ENCODE results near the gene LINC00237.
A peak's percentile ranks its signal among the peaks of the same experiment; 100 is the strongest.

The LINC00237 gene

GRCh38 chr20:21052686-21053001 is 53.5 kb downstream of the LINC00237 start:
- TF ChIP-seq CREB1 (IDR thresholded peaks at IDR 0.05; ENCODE audit: low read depth) (no peak), YY1 (IDR thresholded peaks at IDR 0.05; ENCODE audit: low read depth) (no peak), FOXM1 (IDR thresholded peaks at IDR 0.05; ENCODE audit: borderline replicate concordance, low read depth) (no peak), ZBTB7A (IDR thresholded peaks at IDR 0.05; ENCODE audit: low read depth) (no peak)

- TF ChIP-seq ZBTB7A (IDR thresholded peaks at IDR 0.05; ENCODE audit: low read depth) (no peak), NFIC (IDR thresholded peaks at IDR 0.05) (no peak), YY1 (IDR thresholded peaks at IDR 0.05; ENCODE audit: low read depth) (no peak), MAX (IDR thresholded peaks at IDR 0.05) (no peak), USF1 (IDR thresholded peaks at IDR 0.05) (no peak), EP300 (IDR thresholded peaks at IDR 0.05; ENCODE audit: borderline replicate concordance) (no peak), TAF1 (IDR thresholded peaks at IDR 0.05; ENCODE audit: low read depth) (no peak), EGR1 (IDR thresholded peaks at IDR 0.05) (no peak), FOXM1 (IDR thresholded peaks at IDR 0.05; ENCODE audit: borderline replicate concordance, low read depth) (no peak), REST (IDR thresholded peaks at IDR 0.05; ENCODE audit: low read depth) (no peak), CEBPB (IDR thresholded peaks at IDR 0.05) (no peak), RAD21 (IDR thresholded peaks at IDR 0.05; ENCODE audit: low read depth) (no peak)
These were observed 53.9 kb downstream of the LINC00237 start for GRCh38 chr20:21052241-21052640.

- TF ChIP-seq MAX (IDR thresholded peaks at IDR 0.05) (no peak), USF1 (IDR thresholded peaks at IDR 0.05) (no peak), RAD21 (IDR thresholded peaks at IDR 0.05; ENCODE audit: low read depth) (no peak), ZBTB7A (IDR thresholded peaks at IDR 0.05; ENCODE audit: low read depth) (no peak), FOXM1 (IDR thresholded peaks at IDR 0.05; ENCODE audit: borderline replicate concordance, low read depth) (no peak), CREB1 (IDR thresholded peaks at IDR 0.05; ENCODE audit: low read depth) (no peak), YY1 (IDR thresholded peaks at IDR 0.05; ENCODE audit: low read depth) (no peak), EGR1 (IDR thresholded peaks at IDR 0.05) (no peak), TAF1 (IDR thresholded peaks at IDR 0.05; ENCODE audit: low read depth) (no peak), TCF12 (IDR thresholded peaks at IDR 0.05; ENCODE audit: low read depth) (no peak), CEBPB (IDR thresholded peaks at IDR 0.05) (no peak), NFIC (IDR thresholded peaks at IDR 0.05) (no peak), TEAD4 (IDR thresholded peaks at IDR 0.05) (no peak), EP300 (IDR thresholded peaks at IDR 0.05; ENCODE audit: borderline replicate concordance) (no peak), REST (IDR thresholded peaks at IDR 0.05; ENCODE audit: low read depth) (no peak)
These were observed 55.4 kb downstream of the LINC00237 start for GRCh38 chr20:21050710-21051109.

GRCh38 chr20:21049305-21049828 is 56.8 kb downstream of the LINC00237 start:
- no peak for TF ChIP-seq CEBPB (IDR thresholded peaks at IDR 0.05)
- TF ChIP-seq RAD21 (IDR thresholded peaks at IDR 0.05; ENCODE audit: low read depth), result no peak
- no peak for TF ChIP-seq TEAD4 (IDR thresholded peaks at IDR 0.05)
- TF ChIP-seq TCF12 (IDR thresholded peaks at IDR 0.05; ENCODE audit: low read depth), result no peak
- TF ChIP-seq NFIC (IDR thresholded peaks at IDR 0.05), result no peak
- TF ChIP-seq TAF1 (IDR thresholded peaks at IDR 0.05; ENCODE audit: low read depth), result no peak

- TF ChIP-seq RAD21 (IDR thresholded peaks at IDR 0.05; ENCODE audit: low read depth) (peak; percentile 53; the same call in 1 of the 2 replicates), USF1 (IDR thresholded peaks at IDR 0.05) (no peak)
These were observed 57.3 kb downstream of the LINC00237 start for GRCh38 chr20:21048841-21049273.

GRCh38 chr20:21047981-21048380 is 58.2 kb downstream of the LINC00237 start:
- no peak for TF ChIP-seq USF1 (IDR thresholded peaks at IDR 0.05)
- no peak for TF ChIP-seq RAD21 (IDR thresholded peaks at IDR 0.05; ENCODE audit: low read depth)
- TF ChIP-seq YY1 (IDR thresholded peaks at IDR 0.05; ENCODE audit: low read depth), result no peak
- TF ChIP-seq REST (IDR thresholded peaks at IDR 0.05; ENCODE audit: low read depth), result no peak
- no peak for TF ChIP-seq EGR1 (IDR thresholded peaks at IDR 0.05)
- TF ChIP-seq FOXM1 (IDR thresholded peaks at IDR 0.05; ENCODE audit: borderline replicate concordance, low read depth), result no peak
- TF ChIP-seq MAX (IDR thresholded peaks at IDR 0.05), result no peak
- TF ChIP-seq CREB1 (IDR thresholded peaks at IDR 0.05; ENCODE audit: low read depth), result no peak
- TF ChIP-seq TCF12 (IDR thresholded peaks at IDR 0.05; ENCODE audit: low read depth), result no peak
- no peak for TF ChIP-seq CEBPB (IDR thresholded peaks at IDR 0.05)
- no peak for TF ChIP-seq TAF1 (IDR thresholded peaks at IDR 0.05; ENCODE audit: low read depth)
- no peak for TF ChIP-seq EP300 (IDR thresholded peaks at IDR 0.05; ENCODE audit: borderline replicate concordance)
- no peak for TF ChIP-seq TEAD4 (IDR thresholded peaks at IDR 0.05)
- no peak for TF ChIP-seq NFIC (IDR thresholded peaks at IDR 0.05)
- no peak for TF ChIP-seq ZBTB7A (IDR thresholded peaks at IDR 0.05; ENCODE audit: low read depth)
